Colon (tissue), 2 donors: ENCODE measurements around the gene CCDC9.
"Not testable (repeated sequence)": the region's sequence is repeated elsewhere in the genome, so short reads cannot be mapped to it uniquely, and the experiment has no call there.

Source experiments
- FAIRE-seq: peaks from 2 replicates; lab custom pipeline; 2012; peaks lifted over from hg19 to GRCh38; lab: Jason Lieb, UNC
- donor health status: control.
- donor health status: control.

CCDC9 gene

DNA sequence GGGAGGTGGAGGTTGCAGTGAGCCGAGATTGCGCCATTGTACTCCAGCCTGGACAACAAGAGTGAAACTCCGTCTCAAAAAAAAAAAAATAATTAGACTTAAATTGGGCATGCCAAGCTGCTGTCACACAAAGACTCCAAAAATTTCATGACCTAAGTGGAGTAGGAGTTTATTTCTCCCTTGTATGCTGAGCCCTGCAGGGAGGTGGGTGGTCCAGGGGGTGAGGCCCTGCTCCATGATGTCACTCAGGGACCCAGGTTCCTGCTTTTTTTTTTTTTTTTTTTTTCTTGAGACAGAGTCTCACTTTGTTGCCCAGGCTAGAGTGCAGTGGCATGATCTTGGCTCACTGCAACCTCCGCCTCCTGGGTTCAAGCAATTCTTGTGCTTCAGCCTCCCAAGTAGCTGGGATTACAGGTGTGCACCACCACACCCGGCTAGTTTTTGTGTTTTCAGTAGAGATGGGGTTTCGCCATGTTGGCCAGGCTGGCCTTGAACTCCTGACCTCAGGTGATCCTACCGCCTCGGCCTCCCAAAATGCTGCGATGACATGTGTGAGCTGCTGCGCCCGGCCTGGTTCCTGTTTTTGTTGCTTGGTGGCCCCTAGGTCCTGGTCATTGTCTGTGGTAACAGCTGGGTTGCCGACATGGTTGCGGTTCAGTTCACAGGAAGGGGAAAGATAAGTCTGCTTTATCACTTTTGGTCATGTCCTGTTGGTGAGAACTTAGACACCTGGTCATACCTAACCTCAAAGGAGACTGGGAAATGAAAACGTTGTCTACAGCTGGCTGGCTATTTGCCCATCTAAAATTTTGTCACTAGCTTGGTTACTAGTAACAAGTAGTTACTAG, 5.8 kb downstream of the CCDC9 start:
- not testable (repeated sequence) for FAIRE-seq

- no peak for FAIRE-seq
These were observed 8.3 kb downstream of the CCDC9 start for GRCh38 chr19:47264629-47265028.

GRCh38 chr19:47266401-47266941, 10.1 kb downstream of the CCDC9 start:
- FAIRE-seq: no peak

DNA sequence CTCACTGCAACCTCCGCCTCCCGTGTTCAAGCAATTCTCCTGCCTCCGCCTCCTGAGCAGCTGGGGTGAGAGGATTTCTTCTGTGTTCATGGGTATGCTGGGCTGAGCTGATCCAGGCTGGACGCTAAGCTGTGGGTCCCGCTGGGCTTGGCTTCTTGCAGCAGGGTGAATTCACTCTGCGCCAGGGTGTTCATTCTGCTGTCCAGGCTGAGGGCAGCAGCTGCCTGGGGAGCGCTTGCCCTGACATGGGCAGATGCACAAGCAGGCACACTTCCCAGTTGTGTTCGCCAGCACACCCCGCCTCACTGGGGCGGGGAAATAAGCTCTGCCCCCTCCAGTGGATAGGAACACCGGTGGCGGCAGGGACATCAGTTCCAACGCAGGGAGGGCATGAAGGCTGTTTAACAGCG, 11.0 kb downstream of the CCDC9 start:
- no peak for FAIRE-seq

GRCh38 chr19:47268028-47268427, 11.7 kb downstream of the CCDC9 start:
- no peak for FAIRE-seq

GRCh38 chr19:47269596-47269995, 13.3 kb downstream of the CCDC9 start:
- FAIRE-seq: no peak

DNA sequence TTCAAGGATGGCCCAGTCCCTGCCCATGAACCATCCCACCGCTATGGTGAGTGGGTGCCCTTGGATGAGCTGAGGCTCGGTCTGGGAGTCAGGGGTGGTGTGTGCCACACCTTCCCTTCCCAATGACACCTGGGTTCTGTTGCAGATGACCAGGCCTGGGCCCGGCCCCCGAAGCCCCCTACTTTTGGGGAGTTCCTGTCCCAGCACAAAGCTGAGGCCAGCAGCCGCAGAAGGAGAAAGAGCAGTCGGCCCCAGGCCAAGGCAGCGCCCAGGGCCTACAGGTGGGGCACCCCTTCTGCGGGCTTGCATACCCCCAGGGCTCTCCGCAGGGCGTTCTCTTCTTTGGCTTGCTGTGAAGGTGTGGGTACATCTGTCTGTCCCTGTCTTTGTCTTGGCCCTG, 14.1 kb downstream of the CCDC9 start:
- no peak for FAIRE-seq

DNA sequence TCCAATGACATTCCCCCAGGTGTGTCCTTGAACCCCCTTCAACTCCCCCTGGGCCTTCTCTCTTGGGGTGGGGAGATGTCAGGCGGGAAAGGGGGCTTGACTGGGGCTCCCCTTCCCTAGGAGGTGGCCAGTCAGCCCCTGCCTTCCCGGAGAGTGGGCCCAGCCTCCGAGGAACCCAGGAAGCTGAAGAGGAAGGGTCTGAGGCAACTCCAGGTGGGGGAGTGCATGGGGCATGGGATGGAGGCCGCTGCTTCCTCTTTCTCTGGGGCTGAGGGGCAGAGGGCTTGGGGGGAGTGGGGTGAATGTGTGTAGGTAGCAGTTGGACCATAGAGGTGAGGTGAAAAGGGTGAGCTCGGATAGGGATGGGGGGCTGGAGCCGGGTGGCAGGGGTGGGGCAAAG, 15.6 kb downstream of the CCDC9 start:
- FAIRE-seq: no peak

DNA sequence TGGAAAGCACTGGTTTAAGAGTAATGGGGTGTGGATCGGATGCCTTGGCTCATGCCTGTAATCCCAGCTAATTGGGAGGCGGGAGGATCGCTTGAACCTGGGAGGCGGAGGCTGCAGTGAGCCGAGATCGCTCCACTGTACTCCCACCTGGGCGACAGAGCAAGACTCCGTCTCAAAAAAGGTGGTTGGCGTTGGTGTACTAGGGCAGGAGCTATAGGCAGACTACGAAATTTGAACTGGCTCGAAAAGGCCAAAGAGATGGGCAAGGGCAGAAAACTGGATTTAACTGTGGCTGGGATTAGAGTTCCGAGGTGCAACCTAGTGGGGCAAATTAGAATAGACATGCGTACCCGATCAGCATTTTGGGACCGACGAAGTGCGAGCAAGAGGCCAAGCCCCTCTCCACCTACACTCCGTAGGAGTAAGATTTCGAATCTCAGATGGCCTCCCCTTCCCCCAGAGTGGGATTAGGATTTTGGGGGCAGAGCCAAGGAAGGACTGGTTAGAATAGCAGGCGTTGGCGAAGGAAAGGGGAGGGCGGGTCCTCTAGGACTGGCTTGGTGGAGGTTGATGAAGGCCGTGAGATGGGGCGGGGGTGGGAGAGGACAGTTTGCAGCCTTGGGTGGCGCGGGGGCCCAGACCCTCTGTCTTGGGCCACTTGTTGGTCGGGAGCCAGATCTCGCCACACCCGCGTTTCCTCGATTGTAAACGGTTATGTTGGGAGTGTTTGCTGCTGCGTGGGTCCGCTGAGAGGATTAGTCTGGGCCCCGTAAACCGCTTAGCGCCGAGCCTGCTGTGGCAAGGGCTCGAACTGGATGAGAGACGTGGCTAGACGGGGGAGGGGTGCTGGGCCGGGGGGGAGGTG, 16.4 kb downstream of the CCDC9 start:
- FAIRE-seq: no peak

- FAIRE-seq: no peak
These were observed 17.2 kb downstream of the CCDC9 start for GRCh38 chr19:47273313-47274070.

DNA sequence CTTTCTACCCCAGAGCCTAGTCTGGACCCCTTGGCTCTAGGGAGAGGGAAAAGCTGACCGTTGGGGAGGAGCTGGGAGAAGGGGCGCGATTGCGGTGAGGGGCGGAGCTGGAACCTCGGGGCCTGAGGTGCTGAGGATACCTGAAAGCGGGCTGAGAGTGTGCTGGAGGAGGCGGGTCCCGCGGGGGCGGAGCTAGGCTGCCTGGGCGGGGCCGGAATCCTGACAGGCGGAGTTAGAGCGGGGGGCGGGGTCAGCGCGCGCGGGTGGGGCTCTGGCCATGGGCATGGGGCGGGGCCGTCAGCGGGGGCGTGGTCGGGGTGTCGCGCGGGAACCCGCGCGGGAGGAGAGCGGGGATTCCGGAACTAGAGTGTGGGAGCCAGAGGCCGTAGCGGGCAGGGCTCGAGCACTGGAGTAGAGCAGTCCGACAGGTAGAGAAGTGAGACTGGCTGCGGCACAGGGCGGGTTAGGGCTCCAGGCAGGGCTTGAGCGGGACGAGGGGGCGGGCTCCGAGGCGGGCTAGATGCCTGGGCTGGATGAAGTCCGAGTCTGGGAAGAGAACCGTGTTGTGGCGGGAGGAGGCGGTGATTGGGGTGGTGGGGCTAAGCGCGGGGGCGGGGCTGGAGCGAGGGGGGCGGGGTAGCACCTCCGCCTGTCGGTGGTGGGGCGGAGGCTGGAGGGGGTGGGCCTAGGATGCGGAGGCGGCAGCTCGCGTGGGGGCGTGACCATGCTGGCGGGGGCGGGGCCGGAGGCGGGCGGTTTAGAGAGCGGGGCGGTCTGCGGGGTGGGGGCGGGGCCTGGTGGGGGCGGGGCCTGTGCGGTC, 18.0 kb downstream of the CCDC9 start, which contains the start of gene INAFM1:
Gene INAFM1 (plus strand): TSS at position 815 of the 820 bp plus-strand sequence. CDS start 35 bp downstream, outside the sequence.
- no peak for FAIRE-seq

DNA sequence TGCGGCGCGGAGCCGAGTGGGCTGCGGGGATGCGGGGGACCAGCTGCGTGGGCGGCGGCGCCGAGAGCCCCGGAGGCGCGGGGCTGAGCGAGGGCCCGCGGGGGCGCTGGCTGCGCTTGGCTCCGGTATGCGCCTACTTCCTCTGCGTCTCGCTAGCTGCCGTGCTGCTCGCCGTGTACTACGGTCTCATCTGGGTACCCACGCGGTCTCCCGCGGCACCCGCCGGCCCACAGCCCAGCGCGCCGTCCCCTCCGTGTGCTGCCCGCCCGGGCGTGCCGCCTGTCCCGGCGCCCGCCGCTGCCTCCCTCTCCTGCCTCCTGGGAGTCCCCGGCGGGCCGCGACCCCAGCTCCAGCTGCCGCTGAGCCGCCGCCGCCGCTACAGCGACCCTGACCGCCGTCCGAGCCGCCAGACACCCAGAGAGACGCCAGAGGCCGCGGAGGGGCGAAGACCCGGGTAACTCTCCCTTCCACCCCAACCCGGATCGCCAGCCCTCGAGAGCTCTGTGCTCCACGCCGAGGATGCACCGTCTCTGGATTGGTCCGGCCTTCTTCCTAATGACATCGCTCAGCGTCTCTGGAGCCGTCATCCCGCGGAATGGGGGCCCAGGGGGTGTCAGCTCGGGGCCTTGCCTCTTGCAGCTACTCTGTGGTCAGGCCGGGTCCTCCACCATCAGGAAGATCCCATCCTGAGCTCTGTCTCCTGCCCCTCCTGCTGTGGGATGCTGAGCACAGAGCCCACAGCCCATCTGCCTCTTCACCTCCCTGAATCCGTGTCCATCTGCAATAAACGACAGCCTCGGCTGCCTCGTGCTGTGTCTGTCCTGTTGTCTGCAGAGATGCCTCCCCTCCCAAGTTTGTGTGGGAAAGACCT, 18.8 kb downstream of the CCDC9 start:
- FAIRE-seq: no peak

GRCh38 chr19:47275791-47276461, 19.6 kb downstream of the CCDC9 start:
- no peak for FAIRE-seq

DNA sequence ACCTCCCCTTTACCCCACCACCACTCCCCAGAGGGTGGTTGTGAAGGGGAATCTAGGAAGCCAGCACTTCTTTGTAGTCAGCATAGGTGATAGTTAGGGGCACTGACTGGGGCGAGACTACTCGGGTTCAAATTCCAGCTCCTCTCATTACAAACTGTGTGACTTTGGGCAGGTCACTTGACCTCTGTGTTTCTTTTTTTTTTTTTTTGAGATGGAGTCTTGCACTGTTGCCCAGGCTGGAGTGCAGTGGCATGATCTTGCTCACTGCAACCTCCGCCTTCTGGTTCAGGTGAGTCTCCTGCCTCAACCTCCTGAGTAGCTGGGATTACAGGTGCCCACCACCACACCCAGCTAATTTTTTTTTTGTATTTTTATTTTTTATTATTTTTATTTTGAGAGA, 20.2 kb downstream of the CCDC9 start:
- not testable (repeated sequence) for FAIRE-seq

DNA sequence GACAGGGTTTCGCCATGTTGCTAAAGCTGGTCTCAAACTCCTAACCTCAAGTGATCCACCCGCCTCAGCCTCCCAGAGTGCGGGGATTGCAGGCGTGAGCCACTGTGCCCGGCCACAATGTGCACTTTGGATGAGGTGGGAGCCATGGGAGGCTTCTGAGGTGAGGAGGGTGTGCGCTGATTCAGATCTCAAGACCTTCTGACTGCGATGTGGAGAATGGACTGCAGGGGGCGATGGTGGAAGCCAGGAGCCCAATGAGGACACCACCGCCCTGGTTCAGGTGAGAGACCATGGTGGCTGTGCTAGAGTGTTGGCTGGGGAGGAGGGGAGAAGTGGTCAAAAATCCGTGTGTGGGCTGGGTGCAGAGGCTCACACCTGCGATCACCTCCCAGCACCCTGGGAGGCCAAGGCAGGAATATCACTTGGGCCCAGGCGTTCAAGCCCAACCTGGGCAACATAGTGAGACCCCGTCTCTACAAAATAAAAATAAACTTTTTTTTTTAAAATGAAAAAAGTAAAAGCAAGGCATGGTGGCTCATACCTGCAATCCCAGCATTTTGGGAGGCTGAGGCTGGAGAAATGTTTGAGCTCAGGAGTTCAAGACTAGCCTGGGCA, 24.0 kb downstream of the CCDC9 start:
- no peak for FAIRE-seq

DNA sequence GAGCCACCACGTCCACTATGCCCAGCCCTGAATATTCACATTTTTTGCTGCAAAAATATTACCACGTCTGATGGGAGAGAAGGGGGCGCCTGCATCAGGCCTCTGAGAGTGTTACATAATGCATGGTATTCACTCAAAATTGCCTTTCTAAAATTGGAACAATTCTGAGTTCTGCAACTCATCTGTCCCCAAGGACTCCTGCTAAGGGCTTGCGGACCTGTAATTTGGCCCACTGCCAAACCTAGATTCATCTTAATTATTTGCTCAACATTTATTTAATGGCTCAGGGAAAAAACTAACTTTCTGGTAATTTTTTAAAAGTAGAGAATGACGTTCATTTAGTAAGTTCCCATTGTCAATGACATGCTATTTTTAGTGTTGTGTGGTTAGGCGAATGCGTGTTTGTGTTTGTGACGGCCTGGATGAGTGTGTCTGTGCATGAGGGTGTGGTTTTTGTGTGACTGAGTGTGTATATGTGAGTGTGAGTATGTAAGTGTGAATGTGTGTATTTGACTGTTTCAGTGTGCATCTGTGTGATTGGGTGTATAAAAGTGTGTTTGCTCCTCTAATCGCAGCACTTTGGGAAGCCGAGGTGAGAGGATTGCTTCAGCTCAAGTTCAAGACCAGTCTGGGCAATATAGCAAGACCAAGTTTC, 27.2 kb downstream of the CCDC9 start:
- no peak for FAIRE-seq

- no peak for FAIRE-seq
These were observed 28.1 kb downstream of the CCDC9 start for GRCh38 chr19:47284324-47284899.

GRCh38 chr19:47296036-47296435, 39.7 kb downstream of the CCDC9 start:
- FAIRE-seq: no peak
